ENCODE data around the gene BAIAP2L1.

The BAIAP2L1 gene

GRCh38 chr7:98293265-98293664, 107.6 kb downstream of the BAIAP2L1 start:
- no peak for DNase-seq
- H3K36me3 Mint-ChIP-seq = peaks cover 8% of the 10 kb centered on the region
- H3K27me3 Mint-ChIP-seq = no peaks in the 10 kb centered on the region
- H3K27ac Mint-ChIP-seq = no peak overlapping the region
- CTCF ChIA-PET = no interaction called here
- no peaks in the 10 kb centered on the region for H3K4me1 Mint-ChIP-seq
- no peak overlapping the region for H3K4me3 Mint-ChIP-seq
- no peaks in the 10 kb centered on the region for H3K9me3 Mint-ChIP-seq

DNA sequence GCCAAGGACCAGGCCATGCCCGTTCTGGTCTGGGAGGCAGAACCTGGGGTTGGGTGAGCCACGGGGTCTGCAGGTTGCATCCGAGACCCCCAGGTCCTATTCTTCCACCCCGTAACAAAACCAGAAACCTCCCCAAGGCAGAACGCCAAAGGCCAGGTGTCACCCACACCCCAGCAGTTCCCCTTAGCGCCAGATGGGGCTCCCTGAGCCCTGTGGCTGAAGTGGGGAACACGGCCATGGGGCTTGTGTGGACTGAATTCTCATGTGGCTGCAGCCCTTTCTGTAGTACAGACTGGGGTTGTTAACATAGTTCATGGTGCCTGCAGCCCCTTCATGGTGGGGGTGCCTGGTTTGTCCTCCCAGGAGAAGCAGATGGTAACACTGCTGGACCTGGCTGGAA, 109.2 kb downstream of the BAIAP2L1 start:
- H3K4me3 Mint-ChIP-seq = no peak overlapping the region
- no peaks in the 10 kb centered on the region for H3K4me1 Mint-ChIP-seq
- no peak overlapping the region for H3K27ac Mint-ChIP-seq
- no peak for DNase-seq
- H3K36me3 Mint-ChIP-seq = peaks cover 8% of the 10 kb centered on the region
- CTCF ChIA-PET = no interaction called here
- no peaks in the 10 kb centered on the region for H3K9me3 Mint-ChIP-seq
- H3K27me3 Mint-ChIP-seq = no peaks in the 10 kb centered on the region

DNA sequence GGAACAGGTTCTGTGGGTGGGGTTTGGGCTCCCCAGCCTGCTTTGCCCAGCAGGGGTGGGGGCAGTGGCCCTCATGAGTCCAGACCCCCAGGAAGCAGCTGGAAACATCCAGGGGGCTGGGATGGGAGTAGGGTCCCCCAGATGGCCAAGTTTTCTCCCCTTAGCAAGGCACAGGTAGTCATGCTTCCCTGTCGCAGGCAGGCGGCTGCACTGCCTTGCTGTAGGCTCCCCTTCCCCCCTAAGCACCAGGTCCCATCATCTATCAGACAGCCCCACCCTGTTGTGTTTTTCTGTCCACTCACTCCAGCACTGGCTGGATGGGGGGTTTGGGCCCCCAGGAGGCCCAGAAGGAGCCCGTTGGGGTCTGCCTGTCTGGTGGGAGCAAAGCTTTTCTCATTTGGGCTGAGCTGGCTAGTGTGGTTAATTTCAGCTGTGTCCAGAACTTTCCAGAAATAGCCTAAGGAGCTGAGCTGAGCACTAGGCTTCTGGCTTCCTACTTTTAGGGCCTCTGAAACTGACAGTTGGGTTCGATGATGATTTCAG, 111.5 kb downstream of the BAIAP2L1 start:
- Mint-ChIP-seq H3K4me1 (peaks cover 4% of the 10 kb centered on the region), H3K4me3 (no peak overlapping the region), H3K9me3 (no peaks in the 10 kb centered on the region), H3K27me3 (no peaks in the 10 kb centered on the region), H3K36me3 (peaks cover 9% of the 10 kb centered on the region), H3K27ac (no peak overlapping the region)
- CTCF ChIA-PET = no interaction called here
- no peak for DNase-seq

DNA sequence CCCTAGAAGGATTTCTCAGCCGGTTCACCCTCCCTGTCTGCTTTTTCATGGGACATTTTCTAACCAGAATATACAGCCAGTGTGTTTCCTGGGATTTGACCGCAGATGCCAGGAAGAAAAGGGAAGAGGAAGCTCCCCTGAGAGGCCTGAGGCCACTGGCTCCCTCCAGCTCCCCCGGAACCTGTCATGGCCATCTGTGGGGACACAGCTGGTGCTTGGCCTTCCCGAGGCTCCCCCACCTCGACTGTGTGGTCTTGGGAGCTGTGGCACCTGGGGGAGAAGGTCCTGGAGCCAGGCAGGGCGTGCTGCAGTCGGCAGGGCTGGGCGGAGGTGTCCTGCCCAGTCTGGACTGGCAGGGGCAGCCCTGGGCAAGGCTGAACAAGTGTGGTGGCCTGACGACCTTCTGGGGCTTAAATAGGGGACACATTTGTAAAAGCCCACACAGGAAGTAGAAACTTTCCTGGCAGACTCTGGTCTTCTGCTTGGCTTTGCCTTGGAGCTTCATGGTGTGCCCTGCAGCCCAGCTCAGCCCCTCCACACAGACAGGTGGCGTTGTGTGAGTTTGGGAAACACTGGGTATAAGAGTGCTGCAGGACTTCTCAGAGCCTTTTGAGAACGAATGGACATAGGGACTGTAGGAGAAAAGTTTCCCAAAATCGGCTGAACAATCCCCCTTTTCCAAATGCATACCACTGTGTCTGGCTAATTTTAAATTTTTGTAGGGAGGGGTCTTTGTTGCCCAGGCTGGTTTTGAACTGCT, 112.6 kb downstream of the BAIAP2L1 start:
- CTCF ChIA-PET = no interaction called here
- Mint-ChIP-seq H3K4me3 (no peak overlapping the region), H3K27ac (no peak overlapping the region), H3K36me3 (peaks cover 10% of the 10 kb centered on the region), H3K4me1 (peaks cover 14% of the 10 kb centered on the region), H3K9me3 (no peaks in the 10 kb centered on the region), H3K27me3 (no peaks in the 10 kb centered on the region)
- DNase-seq = no peak

DNA sequence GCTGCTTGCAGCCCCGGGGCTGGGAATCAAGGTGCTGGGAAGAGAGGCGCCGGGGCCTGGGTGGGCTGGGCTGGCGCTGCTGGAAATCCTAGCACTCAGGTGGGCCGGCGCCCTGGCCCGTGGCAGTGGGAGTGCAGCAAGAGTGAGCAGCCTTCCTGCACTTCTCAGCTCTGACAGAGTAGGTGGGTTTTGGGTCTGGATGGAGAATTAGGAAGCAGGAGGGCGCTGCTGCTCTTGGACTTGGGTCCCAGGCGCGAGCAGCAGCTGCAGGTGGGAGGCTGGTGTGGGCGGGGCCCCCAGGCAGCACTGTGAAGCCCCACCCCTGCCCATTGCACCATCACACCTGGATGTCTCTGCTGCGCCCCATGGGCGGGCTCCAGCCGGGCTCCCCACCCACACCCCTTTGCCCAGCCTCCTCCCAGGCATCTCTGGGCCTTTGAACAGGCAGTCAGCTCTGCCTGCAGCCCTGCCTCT, 113.4 kb downstream of the BAIAP2L1 start:
- no peaks in the 10 kb centered on the region for H3K27me3 Mint-ChIP-seq
- H3K36me3 Mint-ChIP-seq = peaks cover 16% of the 10 kb centered on the region
- H3K9me3 Mint-ChIP-seq = no peaks in the 10 kb centered on the region
- no peak overlapping the region for H3K4me3 Mint-ChIP-seq
- no peak for DNase-seq
- CTCF ChIA-PET = no interaction called here
- H3K27ac Mint-ChIP-seq = no peak overlapping the region
- H3K4me1 Mint-ChIP-seq = peaks cover 21% of the 10 kb centered on the region

DNA sequence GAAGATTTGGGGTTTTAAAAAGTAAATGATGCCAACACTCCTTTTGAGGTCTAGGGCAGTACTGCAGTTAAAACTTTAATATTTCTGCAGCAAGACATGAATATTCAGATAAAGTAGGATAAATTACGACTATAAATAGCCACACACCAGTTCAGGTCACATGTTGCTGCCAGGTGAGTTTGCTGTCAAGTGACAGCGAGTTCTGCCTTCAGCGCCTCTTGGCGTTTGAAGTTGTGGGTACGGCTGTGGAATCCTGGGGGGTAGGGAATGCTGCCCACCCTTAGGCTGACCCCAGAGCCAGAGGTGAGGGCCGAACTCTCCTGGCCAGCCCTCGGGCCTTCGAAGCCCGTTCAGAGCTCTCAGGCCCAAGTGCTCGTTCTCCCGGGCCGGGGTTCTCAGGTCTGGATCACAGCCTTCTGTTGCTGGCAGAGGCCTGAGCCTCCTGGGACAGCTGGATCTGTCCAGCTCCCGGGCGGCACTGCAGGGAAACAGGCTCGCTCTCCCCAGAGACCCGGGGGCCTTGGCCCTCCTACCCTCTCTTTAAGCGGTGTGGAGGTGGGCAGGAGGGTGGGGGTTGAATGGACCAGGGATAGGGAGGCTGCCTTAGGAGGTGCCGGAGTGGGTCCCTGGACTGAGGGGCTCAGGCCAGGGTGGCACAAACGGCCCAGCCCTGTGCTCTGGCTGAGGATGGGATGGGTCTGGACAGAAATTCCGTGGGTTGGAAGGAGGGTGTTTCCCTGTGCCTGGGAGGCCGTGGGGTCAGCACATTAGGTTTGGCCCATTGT, 114.0 kb downstream of the BAIAP2L1 start:
- no peak for DNase-seq
- no peaks in the 10 kb centered on the region for H3K27me3 Mint-ChIP-seq
- H3K36me3 Mint-ChIP-seq = peaks cover 13% of the 10 kb centered on the region
- CTCF ChIA-PET = no interaction called here
- no peak overlapping the region for H3K4me3 Mint-ChIP-seq
- no peaks in the 10 kb centered on the region for H3K9me3 Mint-ChIP-seq
- no peak overlapping the region for H3K27ac Mint-ChIP-seq
- H3K4me1 Mint-ChIP-seq = peaks cover 27% of the 10 kb centered on the region

GRCh38 chr7:98286093-98286539, 114.8 kb downstream of the BAIAP2L1 start:
- DNase-seq = no peak
- Mint-ChIP-seq H3K4me3 (no peak overlapping the region), H3K36me3 (peaks cover 13% of the 10 kb centered on the region), H3K9me3 (no peaks in the 10 kb centered on the region), H3K27me3 (no peaks in the 10 kb centered on the region), H3K27ac (no peak overlapping the region), H3K4me1 (peaks cover 27% of the 10 kb centered on the region)
- CTCF ChIA-PET = no interaction called here

DNA sequence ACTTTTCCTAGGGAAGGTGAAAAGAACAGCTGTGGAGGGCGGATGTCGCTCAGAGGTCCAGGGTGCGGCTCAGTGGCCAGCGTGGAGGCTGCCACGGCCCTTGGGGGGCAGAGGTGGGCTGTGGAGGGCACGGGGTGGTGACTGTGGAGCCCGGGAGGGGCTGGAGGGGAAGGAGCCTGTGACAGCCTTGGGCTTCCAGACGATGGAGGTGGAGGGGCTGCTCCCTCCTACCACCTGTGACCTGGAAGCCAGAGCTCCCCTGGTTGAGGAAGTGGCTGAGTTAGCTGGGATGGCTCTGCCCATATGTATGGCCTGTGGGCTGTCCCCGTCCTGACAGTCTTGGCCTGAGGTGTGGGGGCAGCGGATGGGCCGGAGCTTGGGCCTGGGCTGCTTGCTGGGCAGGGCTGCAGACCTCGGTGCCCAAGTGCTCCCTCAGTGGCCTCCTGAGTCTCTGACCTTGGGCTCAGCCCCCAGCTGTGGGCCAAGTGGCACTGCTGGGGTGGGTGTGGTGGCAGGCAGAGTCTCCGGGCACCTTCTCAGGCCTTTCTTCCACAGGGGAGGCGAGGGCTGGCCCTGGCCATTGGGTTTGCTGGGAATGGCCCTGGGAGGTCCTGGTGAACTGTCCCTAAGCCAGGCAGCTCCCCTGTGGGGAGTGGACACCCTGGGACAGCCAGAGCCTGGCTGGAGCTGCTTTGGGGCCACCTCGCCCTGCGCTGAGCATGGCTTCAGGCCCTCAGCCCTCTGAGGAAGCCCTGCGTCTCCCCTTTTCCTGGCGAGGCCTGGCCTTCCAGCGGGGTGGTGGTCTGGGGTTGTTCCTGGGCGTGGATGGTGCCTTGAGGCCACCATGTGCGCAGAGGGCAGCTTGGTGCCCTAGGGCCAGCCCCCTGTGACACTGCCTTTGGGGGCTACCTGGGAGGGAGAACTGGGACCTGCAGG, 115.5 kb downstream of the BAIAP2L1 start:
- H3K36me3 Mint-ChIP-seq = peaks cover 11% of the 10 kb centered on the region

DNA sequence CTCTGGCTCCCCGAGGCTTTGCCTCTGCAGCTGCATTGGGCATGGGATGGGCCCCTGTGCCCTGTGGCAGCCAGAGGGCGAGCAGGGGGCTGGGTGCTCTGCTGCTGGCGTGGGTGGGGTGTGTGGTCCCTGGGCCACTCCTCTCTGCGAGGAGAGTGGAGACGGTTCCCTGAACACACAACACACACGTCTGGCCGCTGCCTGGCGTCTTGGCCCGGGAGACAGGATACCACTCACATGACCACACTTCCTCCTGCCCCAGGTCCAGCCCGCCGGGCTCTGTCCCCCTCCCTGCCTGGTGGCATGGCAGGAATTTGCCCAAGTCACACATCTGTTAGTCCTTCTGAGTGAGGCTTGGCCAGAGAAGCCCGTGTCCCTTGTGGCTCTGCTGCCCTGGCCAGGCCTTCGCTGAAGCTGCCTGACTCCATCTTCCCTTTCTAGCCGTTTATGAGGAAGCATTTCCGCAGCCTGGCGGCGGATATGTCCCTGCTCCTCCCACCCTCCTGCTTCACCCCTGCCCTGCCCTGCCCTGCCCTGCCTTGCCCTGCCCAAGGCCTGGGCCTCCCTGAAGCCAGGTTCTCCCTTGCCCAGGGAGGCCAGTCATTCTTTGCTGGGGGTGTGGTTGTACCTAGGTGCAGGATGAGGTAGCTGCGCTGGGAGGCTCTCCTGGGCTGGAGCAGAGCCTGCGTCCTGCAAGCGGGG, 116.4 kb downstream of the BAIAP2L1 start:
- CTCF ChIA-PET = no interaction called here
- Mint-ChIP-seq H3K27me3 (no peaks in the 10 kb centered on the region), H3K9me3 (no peaks in the 10 kb centered on the region), H3K36me3 (peaks cover 11% of the 10 kb centered on the region), H3K27ac (no peak overlapping the region), H3K4me1 (peaks cover 30% of the 10 kb centered on the region), H3K4me3 (peak overlapping the region; percentile 39)
- no peak for DNase-seq

More for the DNA sequence above, 115.5 kb downstream of the BAIAP2L1 start:
- H3K27me3 Mint-ChIP-seq = no peaks in the 10 kb centered on the region
- peaks cover 30% of the 10 kb centered on the region for H3K4me1 Mint-ChIP-seq
- no peak overlapping the region for H3K4me3 Mint-ChIP-seq
- DNase-seq = no peak
- CTCF ChIA-PET = no interaction called here
- no peaks in the 10 kb centered on the region for H3K9me3 Mint-ChIP-seq
- H3K27ac Mint-ChIP-seq = peak overlapping the region; percentile 67

GRCh38 chr7:98283887-98284222, 117.0 kb downstream of the BAIAP2L1 start:
- no peak for DNase-seq
- no peaks in the 10 kb centered on the region for H3K9me3 Mint-ChIP-seq
- no peaks in the 10 kb centered on the region for H3K27me3 Mint-ChIP-seq
- H3K36me3 Mint-ChIP-seq = peaks cover 11% of the 10 kb centered on the region
- CTCF ChIA-PET = no interaction called here
- no peak overlapping the region for H3K27ac Mint-ChIP-seq
- H3K4me3 Mint-ChIP-seq = peak overlapping the region; percentile 39
- peaks cover 30% of the 10 kb centered on the region for H3K4me1 Mint-ChIP-seq

DNA sequence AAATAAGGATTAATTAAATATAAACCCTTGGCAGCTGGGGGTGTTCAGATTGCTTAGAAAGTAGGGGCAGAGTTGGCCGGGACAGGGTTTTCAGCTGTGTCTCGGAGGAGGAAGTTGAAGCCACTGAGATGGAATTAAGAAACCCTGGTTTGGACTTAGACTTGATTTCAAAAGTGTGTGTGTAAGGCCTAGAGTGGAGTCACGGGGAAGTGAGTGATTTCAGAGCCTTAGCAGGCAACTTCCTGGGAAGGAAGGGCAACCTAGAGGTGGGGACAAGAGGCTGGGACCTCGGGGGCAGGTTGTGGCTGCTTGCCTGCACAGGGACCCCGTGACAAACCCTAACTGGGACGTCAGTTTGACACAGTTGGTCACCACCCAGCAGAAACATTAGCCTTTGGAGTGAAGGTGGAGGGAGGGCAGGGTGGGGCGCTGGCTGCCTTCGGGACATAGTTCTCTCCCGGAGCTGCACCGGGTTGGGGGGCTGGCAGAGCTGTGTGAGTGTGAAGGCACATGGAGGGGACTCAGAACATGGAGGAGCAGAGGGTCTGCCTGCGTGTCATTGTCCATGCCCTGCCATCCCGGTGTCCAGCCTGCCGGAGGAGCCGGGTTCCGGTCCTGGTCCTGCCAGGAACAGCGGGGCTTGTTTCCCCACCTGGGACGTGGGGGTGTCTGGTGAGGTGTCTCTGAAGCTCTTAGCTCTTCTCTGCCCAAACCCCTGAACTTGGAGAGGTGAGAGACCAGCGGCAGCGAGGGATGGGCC, 117.6 kb downstream of the BAIAP2L1 start:
- CTCF ChIA-PET = no interaction called here
- DNase-seq = no peak
- H3K27me3 Mint-ChIP-seq = no peaks in the 10 kb centered on the region
- peaks cover 30% of the 10 kb centered on the region for H3K4me1 Mint-ChIP-seq
- peaks cover 9% of the 10 kb centered on the region for H3K36me3 Mint-ChIP-seq
- H3K4me3 Mint-ChIP-seq = peak overlapping the region; percentile 82
- peak overlapping the region; percentile 33 for H3K27ac Mint-ChIP-seq
- no peaks in the 10 kb centered on the region for H3K9me3 Mint-ChIP-seq

- H3K27me3 Mint-ChIP-seq = no peaks in the 10 kb centered on the region
- CTCF ChIA-PET = no interaction called here
Observed at GRCh38 chr7:98282703-98283102, 118.2 kb downstream of the BAIAP2L1 start.

More at GRCh38 chr7:98282703-98283102, 118.2 kb downstream of the BAIAP2L1 start:
- H3K9me3 Mint-ChIP-seq = no peaks in the 10 kb centered on the region
- H3K27ac Mint-ChIP-seq = peak overlapping the region; percentile 70
- no peak for DNase-seq
- H3K36me3 Mint-ChIP-seq = peaks cover 9% of the 10 kb centered on the region
- H3K4me3 Mint-ChIP-seq = peak overlapping the region; percentile 82
- H3K4me1 Mint-ChIP-seq = peaks cover 30% of the 10 kb centered on the region

Measured in activated naive CD4-positive, alpha-beta T cell treated with anti-CD3 and anti-CD28 coated beads, Interleukin-2, amount 10 ng/mL, durations not matched to agents 7 days and 5 days (primary cell).